GM12878 (cell line): ENCODE data around the gene RAD23B. TPM values are rescaled to one million over a fixed set of nuclear protein-coding genes. Genes with fewer than 3 reads are reported as not detected.

Source experiments
- ATF7 ChIP-seq: fragments of 450-650 bp; IDR thresholded peaks from 2 replicates; pipeline ENCODE4 v1.6.1; 2016; ENCODE audit warnings: low read depth, mild to moderate bottlenecking
- ESRRA ChIP-seq: IDR thresholded peaks from 2 replicates; pipeline ENCODE4 v1.6.1; 2012; ENCODE audit warnings: mild to moderate bottlenecking, low read length, improper control_type of control experiment
- GATAD2B ChIP-seq: fragments of 450-650 bp; conservative IDR thresholded peaks from 2 replicates; pipeline ENCODE4 v1.6.1; 2017; ENCODE audit warnings: low read depth, mild to moderate bottlenecking, moderate library complexity
- HDGF ChIP-seq: fragments of 450-650 bp; IDR thresholded peaks from 2 replicates; pipeline ENCODE4 v1.6.1; 2016; ENCODE audit warnings: antibody characterized with exemption
- IKZF1 ChIP-seq: fragments of 450-650 bp; conservative IDR thresholded peaks from 2 replicates; pipeline ENCODE4 v1.6.1; 2017; ENCODE audit warnings: antibody characterized with exemption, mild to moderate bottlenecking
- IKZF2 ChIP-seq, 2 experiments: fragments of 450-650 bp; IDR thresholded peaks; 2 replicates each; pipeline ENCODE4 v1.6.1; 2017; ENCODE audit warnings: mild to moderate bottlenecking in 2 of 2, moderate library complexity in 2 of 2
- KAT2A ChIP-seq: conservative IDR thresholded peaks from 2 replicates; pipeline ENCODE4 v1.6.1; 2011; ENCODE audit warnings: low read depth, low read length; ENCODE audit not compliant: control insufficient read depth
- PAX8 ChIP-seq: fragments of 450-650 bp; IDR thresholded peaks from 2 replicates; pipeline ENCODE4 v1.6.1; 2017; ENCODE audit warnings: mild to moderate bottlenecking, moderate library complexity
- RAD21 ChIP-seq: IDR thresholded peaks from 2 replicates; pipeline ENCODE4 v1.6.1; 2011; ENCODE audit warnings: mild to moderate bottlenecking, low read depth, low read length, moderate library complexity; ENCODE audit not compliant: insufficient read depth
- RAD51 ChIP-seq: fragments of 450-650 bp; IDR thresholded peaks from 2 replicates; pipeline ENCODE4 v1.6.1; 2016; ENCODE audit warnings: moderate library complexity, mild to moderate bottlenecking, inconsistent platforms
- RBBP5 ChIP-seq: fragments of 200-600 bp; sonication (generic); conservative IDR thresholded peaks from 2 replicates; pipeline ENCODE4 v1.6.1; 2016
- RUNX3 ChIP-seq: IDR thresholded peaks from 2 replicates; pipeline ENCODE4 v1.6.1; 2012; ENCODE audit warnings: low read length, inconsistent platforms
- SREBF2 ChIP-seq: IDR thresholded peaks from 2 replicates; pipeline ENCODE4 v1.6.1; 2012; ENCODE audit warnings: mild to moderate bottlenecking, low read length
- STAT3 ChIP-seq: IDR thresholded peaks from 2 replicates; pipeline ENCODE4 v1.6.1; 2011; ENCODE audit warnings: low read depth, low read length, improper control_type of control experiment
- TCF12 ChIP-seq: IDR thresholded peaks from 2 replicates; pipeline ENCODE4 v1.6.1; 2011; ENCODE audit warnings: low read depth, mild to moderate bottlenecking, low read length
- YY1 ChIP-seq: IDR thresholded peaks from 2 replicates; pipeline ENCODE4 v1.6.1; 2011; ENCODE audit warnings: low read depth, mild to moderate bottlenecking, low read length
- polyA plus RNA-seq, 11 experiments: library from polyadenylated mRNA; depleted of rRNA in 4 of 11; unstranded in 6 of 11; stranded (reverse) in 5 of 11; fragments of >200 nt; fragmentation: Nextera tagmentation in 4 of 11; fragmentation: Illumina TruSeq in 1 of 11; extraction: Ambion mirVana in 4 of 11; extraction: Trizol in 1 of 11; gene quantifications; 1 replicate in 1 of 11; 2 replicates in 10 of 11; pipeline versions ENCODE4 v1.2.1 to v1.2.3, GENCODE V29; 2011 to 2016; ENCODE audit warnings: inconsistent platforms in 2 of 11, missing spikeins in 2 of 11, low read depth in 1 of 11
- total RNA-seq, 4 experiments: library from RNA; depleted of rRNA in 3 of 4; stranded (reverse); fragments of >200 nt in 3 of 4; fragmentation: Illumina TruSeq in 1 of 4; extraction: Trizol in 1 of 4; gene quantifications; 2 replicates each; pipeline versions ENCODE4 v1.2.1 to v1.2.3, GENCODE V29; 2013 to 2021
- TF ChIP-seq, protein P1 (sequence below): IDR thresholded peaks from 2 replicates; pipeline ENCODE4 v1.6.1; 2012; ENCODE audit warnings: low read depth, low read length, improper control_type of control experiment
- TF ChIP-seq, protein P2 (sequence below): fragments of 450-650 bp; IDR thresholded peaks from 2 replicates; pipeline ENCODE4 v1.6.1; 2018; ENCODE audit warnings: mild to moderate bottlenecking, low read depth, moderate library complexity; ENCODE audit not compliant: partially characterized antibody
- TF ChIP-seq, protein P3 (sequence below): IDR thresholded peaks from 2 replicates; pipeline ENCODE4 v1.6.1; 2011; ENCODE audit warnings: borderline replicate concordance, low read depth, mild to moderate bottlenecking, moderate library complexity, low read length; ENCODE audit not compliant: insufficient read depth, poor library complexity, severe bottlenecking
- TF ChIP-seq, protein P4 (sequence below): fragments of 450-650 bp; IDR thresholded peaks from 2 replicates; pipeline ENCODE4 v1.6.1; 2017; ENCODE audit warnings: mild to moderate bottlenecking, low read depth, inconsistent platforms; ENCODE audit not compliant: poor library complexity, severe bottlenecking
- TF ChIP-seq, protein P5 (sequence below): fragments of 450-650 bp; formaldehyde crosslinking; IDR thresholded peaks from 2 replicates; pipeline ENCODE4 v1.4.0; 2020; ENCODE audit warnings: mild to moderate bottlenecking, moderate library complexity

Gene RAD23B
- total and polyA plus RNA-seq, 10 of the 15 experiments (the other 5 are each of a cell fraction or from before 2014, with no cell fraction given), result 10.3 to 256 (median 54.6) TPM

DNA sequence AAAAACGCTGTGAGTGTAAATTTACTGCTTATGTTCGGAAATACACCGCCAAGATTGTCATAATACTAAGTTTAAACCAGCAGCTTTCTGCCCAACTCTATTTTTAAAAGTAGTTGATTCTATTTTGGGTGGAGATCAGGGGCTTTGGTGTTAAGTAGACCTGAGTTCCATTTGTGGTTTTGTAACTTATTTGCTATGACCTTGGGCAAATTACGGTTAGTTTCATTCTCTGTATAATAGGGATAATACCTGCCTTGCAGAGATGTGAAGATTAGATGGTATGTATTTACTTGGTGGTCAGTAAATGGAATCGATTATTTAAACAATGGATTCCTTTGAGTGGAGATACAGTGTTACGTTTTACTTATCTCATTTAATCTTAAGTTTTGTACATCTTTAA is 1.6 kb downstream of the RAD23B start (continued):
- TF ChIP-seq, protein P1, sequence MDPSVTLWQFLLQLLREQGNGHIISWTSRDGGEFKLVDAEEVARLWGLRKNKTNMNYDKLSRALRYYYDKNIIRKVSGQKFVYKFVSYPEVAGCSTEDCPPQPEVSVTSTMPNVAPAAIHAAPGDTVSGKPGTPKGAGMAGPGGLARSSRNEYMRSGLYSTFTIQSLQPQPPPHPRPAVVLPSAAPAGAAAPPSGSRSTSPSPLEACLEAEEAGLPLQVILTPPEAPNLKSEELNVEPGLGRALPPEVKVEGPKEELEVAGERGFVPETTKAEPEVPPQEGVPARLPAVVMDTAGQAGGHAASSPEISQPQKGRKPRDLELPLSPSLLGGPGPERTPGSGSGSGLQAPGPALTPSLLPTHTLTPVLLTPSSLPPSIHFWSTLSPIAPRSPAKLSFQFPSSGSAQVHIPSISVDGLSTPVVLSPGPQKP, result no peak
- TF ChIP-seq GATAD2B (no peak), RAD21 (no peak), RBBP5 (no peak), HDGF (no peak), RAD51 (0 out of 2 replicates have a peak, but pooled peaks have one; percentile 8), ATF7 (no peak), KAT2A (no peak), SREBF2 (no peak), IKZF1 (no peak), ESRRA (0 out of 2 replicates have a peak, but pooled peaks have one; percentile 27), IKZF2 (IDR thresholded peaks at IDR 0.05) (no peak), TCF12 (no peak), STAT3 (no peak), YY1 (no peak), PAX8 (0 out of 2 replicates have a peak, but pooled peaks have one; percentile 39), RUNX3 (peak; percentile 71)
- TF ChIP-seq, protein P2, sequence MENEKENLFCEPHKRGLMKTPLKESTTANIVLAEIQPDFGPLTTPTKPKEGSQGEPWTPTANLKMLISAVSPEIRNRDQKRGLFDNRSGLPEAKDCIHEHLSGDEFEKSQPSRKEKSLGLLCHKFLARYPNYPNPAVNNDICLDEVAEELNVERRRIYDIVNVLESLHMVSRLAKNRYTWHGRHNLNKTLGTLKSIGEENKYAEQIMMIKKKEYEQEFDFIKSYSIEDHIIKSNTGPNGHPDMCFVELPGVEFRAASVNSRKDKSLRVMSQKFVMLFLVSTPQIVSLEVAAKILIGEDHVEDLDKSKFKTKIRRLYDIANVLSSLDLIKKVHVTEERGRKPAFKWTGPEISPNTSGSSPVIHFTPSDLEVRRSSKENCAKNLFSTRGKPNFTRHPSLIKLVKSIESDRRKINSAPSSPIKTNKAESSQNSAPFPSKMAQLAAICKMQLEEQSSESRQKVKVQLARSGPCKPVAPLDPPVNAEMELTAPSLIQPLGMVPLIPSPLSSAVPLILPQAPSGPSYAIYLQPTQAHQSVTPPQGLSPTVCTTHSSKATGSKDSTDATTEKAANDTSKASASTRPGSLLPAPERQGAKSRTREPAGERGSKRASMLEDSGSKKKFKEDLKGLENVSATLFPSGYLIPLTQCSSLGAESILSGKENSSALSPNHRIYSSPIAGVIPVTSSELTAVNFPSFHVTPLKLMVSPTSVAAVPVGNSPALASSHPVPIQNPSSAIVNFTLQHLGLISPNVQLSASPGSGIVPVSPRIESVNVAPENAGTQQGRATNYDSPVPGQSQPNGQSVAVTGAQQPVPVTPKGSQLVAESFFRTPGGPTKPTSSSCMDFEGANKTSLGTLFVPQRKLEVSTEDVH, result no peak
- TF ChIP-seq, protein P3, sequence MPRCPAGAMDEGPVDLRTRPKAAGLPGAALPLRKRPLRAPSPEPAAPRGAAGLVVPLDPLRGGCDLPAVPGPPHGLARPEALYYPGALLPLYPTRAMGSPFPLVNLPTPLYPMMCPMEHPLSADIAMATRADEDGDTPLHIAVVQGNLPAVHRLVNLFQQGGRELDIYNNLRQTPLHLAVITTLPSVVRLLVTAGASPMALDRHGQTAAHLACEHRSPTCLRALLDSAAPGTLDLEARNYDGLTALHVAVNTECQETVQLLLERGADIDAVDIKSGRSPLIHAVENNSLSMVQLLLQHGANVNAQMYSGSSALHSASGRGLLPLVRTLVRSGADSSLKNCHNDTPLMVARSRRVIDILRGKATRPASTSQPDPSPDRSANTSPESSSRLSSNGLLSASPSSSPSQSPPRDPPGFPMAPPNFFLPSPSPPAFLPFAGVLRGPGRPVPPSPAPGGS, result no peak
- TF ChIP-seq, protein P4, sequence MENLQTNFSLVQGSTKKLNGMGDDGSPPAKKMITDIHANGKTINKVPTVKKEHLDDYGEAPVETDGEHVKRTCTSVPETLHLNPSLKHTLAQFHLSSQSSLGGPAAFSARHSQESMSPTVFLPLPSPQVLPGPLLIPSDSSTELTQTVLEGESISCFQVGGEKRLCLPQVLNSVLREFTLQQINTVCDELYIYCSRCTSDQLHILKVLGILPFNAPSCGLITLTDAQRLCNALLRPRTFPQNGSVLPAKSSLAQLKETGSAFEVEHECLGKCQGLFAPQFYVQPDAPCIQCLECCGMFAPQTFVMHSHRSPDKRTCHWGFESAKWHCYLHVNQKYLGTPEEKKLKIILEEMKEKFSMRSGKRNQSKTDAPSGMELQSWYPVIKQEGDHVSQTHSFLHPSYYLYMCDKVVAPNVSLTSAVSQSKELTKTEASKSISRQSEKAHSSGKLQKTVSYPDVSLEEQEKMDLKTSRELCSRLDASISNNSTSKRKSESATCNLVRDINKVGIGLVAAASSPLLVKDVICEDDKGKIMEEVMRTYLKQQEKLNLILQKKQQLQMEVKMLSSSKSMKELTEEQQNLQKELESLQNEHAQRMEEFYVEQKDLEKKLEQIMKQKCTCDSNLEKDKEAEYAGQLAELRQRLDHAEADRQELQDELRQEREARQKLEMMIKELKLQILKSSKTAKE, result no peak
- TF ChIP-seq, protein P5, sequence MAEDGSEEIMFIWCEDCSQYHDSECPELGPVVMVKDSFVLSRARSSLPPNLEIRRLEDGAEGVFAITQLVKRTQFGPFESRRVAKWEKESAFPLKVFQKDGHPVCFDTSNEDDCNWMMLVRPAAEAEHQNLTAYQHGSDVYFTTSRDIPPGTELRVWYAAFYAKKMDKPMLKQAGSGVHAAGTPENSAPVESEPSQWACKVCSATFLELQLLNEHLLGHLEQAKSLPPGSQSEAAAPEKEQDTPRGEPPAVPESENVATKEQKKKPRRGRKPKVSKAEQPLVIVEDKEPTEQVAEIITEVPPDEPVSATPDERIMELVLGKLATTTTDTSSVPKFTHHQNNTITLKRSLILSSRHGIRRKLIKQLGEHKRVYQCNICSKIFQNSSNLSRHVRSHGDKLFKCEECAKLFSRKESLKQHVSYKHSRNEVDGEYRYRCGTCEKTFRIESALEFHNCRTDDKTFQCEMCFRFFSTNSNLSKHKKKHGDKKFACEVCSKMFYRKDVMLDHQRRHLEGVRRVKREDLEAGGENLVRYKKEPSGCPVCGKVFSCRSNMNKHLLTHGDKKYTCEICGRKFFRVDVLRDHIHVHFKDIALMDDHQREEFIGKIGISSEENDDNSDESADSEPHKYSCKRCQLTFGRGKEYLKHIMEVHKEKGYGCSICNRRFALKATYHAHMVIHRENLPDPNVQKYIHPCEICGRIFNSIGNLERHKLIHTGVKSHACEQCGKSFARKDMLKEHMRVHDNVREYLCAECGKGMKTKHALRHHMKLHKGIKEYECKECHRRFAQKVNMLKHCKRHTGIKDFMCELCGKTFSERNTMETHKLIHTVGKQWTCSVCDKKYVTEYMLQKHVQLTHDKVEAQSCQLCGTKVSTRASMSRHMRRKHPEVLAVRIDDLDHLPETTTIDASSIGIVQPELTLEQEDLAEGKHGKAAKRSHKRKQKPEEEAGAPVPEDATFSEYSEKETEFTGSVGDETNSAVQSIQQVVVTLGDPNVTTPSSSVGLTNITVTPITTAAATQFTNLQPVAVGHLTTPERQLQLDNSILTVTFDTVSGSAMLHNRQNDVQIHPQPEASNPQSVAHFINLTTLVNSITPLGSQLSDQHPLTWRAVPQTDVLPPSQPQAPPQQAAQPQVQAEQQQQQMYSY (CRISPR knock-in tag), result no peak
